OCI-LY7 (cell line): Measurements from ENCODE around the gene ATF6B. TPM values are rescaled to one million over a fixed set of nuclear protein-coding genes. Genes with fewer than 3 reads are reported as not detected.

ENCODE experiments used
- BruUV-seq: library from RNA; stranded (reverse); fragments of 400-500 nt; replicated peaks from 2 replicates; lab custom pipeline; 2021; lab: Mats Ljungman, UMichigan
- CTCF ChIA-PET: fragments of 300-600 bp; sonication (Branson Sonifier 250); formaldehyde crosslinking; loops from one replicate; lab custom pipeline; 2022; ENCODE audit warnings: antibody characterized with exemption; ENCODE audit not compliant: unreplicated experiment; lab: Charles Lee
- POLR2A ChIA-PET: fragments of 300-600 bp; sonication (Branson Sonifier 250); formaldehyde crosslinking; loops from one replicate; lab custom pipeline; 2022; ENCODE audit warnings: antibody characterized with exemption; lab: Charles Lee
- DNase-seq: peaks from one replicate; pipeline ENCODE4 v3.0.0-alpha.2; 2015; ENCODE audit warnings: low spot score
- H2AFZ ChIP-seq: fragments of 200-600 bp; sonication (generic), shearing (Covaris generic); 2 replicates; pipeline ENCODE4 v1.6.1; 2014; ENCODE audit warnings: mild to moderate bottlenecking, antibody characterized with exemption, low read length, moderate library complexity
- H3K27ac ChIP-seq: fragments of 200-600 bp; sonication (generic); 2 replicates; pipeline ENCODE4 v1.5.1; 2014; ENCODE audit warnings: mixed run types, low read depth, mild to moderate bottlenecking, moderate library complexity, low read length, inconsistent platforms; ENCODE audit not compliant: poor library complexity, severe bottlenecking
- H3K36me3 ChIP-seq: fragments of 200-600 bp; sonication (generic); 2 replicates; pipeline ENCODE4 v1.6.1; 2014; ENCODE audit warnings: mild to moderate bottlenecking, antibody characterized with exemption, low read length, moderate library complexity, mixed read lengths; ENCODE audit not compliant: insufficient read depth
- H3K4me1 ChIP-seq: fragments of 200-600 bp; sonication (generic); 2 replicates; pipeline ENCODE4 v1.5.1; 2014; ENCODE audit warnings: mild to moderate bottlenecking, low read length; ENCODE audit not compliant: insufficient read depth, poor library complexity, severe bottlenecking
- H3K4me2 ChIP-seq: fragments of 200-600 bp; sonication (generic); 2 replicates; pipeline ENCODE4 v1.6.1; 2014; ENCODE audit warnings: mild to moderate bottlenecking, low read length
- H3K4me3 ChIP-seq: fragments of 200-600 bp; sonication (generic); 2 replicates; pipeline ENCODE4 v1.5.1; 2014; ENCODE audit warnings: mild to moderate bottlenecking, low read depth, low read length; ENCODE audit not compliant: poor library complexity, severe bottlenecking
- H3K79me2 ChIP-seq: fragments of 200-600 bp; sonication (generic); 2 replicates; pipeline ENCODE4 v1.6.1; 2016; ENCODE audit warnings: low read depth, mild to moderate bottlenecking, low read length, moderate library complexity, mixed read lengths; ENCODE audit not compliant: insufficient read depth
- H3K9me2 ChIP-seq: fragments of 200-600 bp; sonication (generic); 2 replicates; pipeline ENCODE4 v1.6.1; 2016; ENCODE audit warnings: mild to moderate bottlenecking, low read length, mixed read lengths; ENCODE audit not compliant: insufficient read depth
- H3K9me3 ChIP-seq: fragments of 200-600 bp; sonication (generic); 2 replicates; pipeline ENCODE4 v1.6.1; 2014; ENCODE audit warnings: mild to moderate bottlenecking, mixed run types, low read length, mixed read lengths
- H4K20me1 ChIP-seq: fragments of 200-600 bp; sonication (generic); 2 replicates; pipeline ENCODE4 v1.6.1; 2014; ENCODE audit warnings: mild to moderate bottlenecking, antibody characterized with exemption, low read length, moderate library complexity, mixed read lengths; ENCODE audit not compliant: insufficient read depth
- CTCF ChIP-seq: fragments of 200-600 bp; sonication (generic); conservative IDR thresholded peaks from 2 replicates; pipeline ENCODE4 v1.5.1; 2014; ENCODE audit warnings: mild to moderate bottlenecking, antibody characterized with exemption, low read length, moderate library complexity, mixed read lengths
- EZH2phosphoT487 ChIP-seq: fragments of 200-600 bp; sonication (generic); IDR thresholded peaks from 2 replicates; pipeline ENCODE4 v1.6.1; 2018; ENCODE audit warnings: low read depth, borderline replicate concordance, mild to moderate bottlenecking, mixed run types, antibody characterized with exemption, low read length, moderate library complexity, mixed read lengths
- intact Hi-C: fragments of 100-400 bp; cut with micrococcal nuclease; formaldehyde crosslinking; loops from one replicate; pipeline ENCODE4 v1.10.0; 2022; ENCODE audit not compliant: unreplicated experiment
- total RNA-seq, 2 experiments: library from RNA; depleted of rRNA in 1 of 2; stranded (reverse); fragments of >200 nt in 1 of 2; shearing (Covaris generic) in 1 of 2; gene quantifications; 2 replicates each; pipeline ENCODE4 v1.2.3, GENCODE V29; 2014 to 2022

The ATF6B gene
- total RNA-seq, 2 experiments from 2014 or later, result 57.7 to 122 TPM

DNA sequence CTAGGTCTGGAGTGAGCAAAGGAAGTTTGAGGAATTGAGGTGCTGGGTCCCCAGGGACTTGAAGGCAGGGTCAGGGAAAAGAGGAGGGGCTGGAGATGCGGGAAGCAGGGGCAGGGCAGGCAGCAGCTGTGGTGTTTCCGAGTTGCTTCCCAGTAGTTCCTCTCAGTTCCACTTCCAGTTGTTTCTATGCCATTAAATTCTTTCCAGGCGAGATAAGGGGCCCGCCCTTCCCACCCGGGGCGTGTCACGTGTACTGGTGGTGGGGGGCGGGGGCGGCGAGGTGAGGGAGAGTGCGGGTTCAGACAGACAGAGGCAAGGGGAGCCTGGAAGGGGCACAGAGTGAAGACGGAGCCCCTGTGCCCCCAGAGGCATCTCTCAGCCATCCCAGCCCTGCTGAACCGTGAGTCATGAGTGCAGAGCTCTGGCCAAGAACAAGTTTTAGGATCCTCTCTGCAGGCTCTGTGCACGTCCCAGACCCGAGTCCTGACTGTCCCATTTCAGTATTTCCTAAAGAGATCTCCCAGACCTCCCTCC is 19.9 kb downstream of the ATF6B start:
- ChIA-PET CTCF (no interaction called here), POLR2A (no interaction called here)
- DNase-seq, result no peak
- Histone ChIP-seq H4K20me1 (no peaks in the 10 kb centered on the region; the same call in 1 of the 2 replicates), H3K4me2 (no peak overlapping the region), H2AFZ (no peak overlapping the region), H3K36me3 (no peaks in the 10 kb centered on the region), H3K4me3 (no peak overlapping the region), H3K79me2 (no peaks in the 10 kb centered on the region), H3K27ac (no peak overlapping the region), H3K9me2 (no peaks in the 10 kb centered on the region), H3K9me3 (no peaks in the 10 kb centered on the region), H3K4me1 (no peaks in the 10 kb centered on the region)
- intact Hi-C loops, result no loop called here
- no TSS peak for BruUV-seq
- TF ChIP-seq EZH2phosphoT487 (no peak), CTCF (no peak)

DNA sequence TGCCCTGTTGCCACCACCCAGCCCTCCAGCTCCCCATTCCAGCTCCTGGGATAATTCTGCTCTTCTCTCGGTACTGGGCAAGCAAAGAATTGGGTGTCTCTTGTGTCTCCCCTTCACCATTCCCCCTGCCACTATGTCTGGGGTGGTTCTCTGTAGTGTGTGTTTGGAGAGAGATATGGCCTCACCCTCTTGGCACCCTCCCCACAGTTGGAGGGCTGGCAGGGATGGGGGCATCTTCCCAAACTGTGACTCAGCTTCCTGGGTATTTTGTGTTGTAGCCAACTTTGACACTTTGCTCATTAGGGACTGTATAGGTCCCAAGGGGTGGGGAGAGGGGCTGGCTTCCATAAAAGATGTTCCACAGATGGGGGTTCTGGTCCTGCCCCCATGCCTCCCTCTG is 20.6 kb downstream of the ATF6B start:
- H2AFZ ChIP-seq, result no peak overlapping the region
- BruUV-seq, result no TSS peak
- no peak overlapping the region for H3K4me3 ChIP-seq
- H3K27ac ChIP-seq, result no peak overlapping the region
- ChIA-PET POLR2A (no interaction called here), CTCF (no interaction called here)
- TF ChIP-seq CTCF, result no peak
- TF ChIP-seq EZH2phosphoT487, result no peak
- no peaks in the 10 kb centered on the region for H3K79me2 ChIP-seq
- DNase-seq, result no peak
- H3K36me3 ChIP-seq, result no peaks in the 10 kb centered on the region
- H3K9me3 ChIP-seq, result no peaks in the 10 kb centered on the region
- intact Hi-C loops, result no loop called here
- H3K9me2 ChIP-seq, result no peaks in the 10 kb centered on the region
- H3K4me1 ChIP-seq, result no peaks in the 10 kb centered on the region
- H3K4me2 ChIP-seq, result no peak overlapping the region
- no peaks in the 10 kb centered on the region; the same call in 1 of the 2 replicates for H4K20me1 ChIP-seq

DNA sequence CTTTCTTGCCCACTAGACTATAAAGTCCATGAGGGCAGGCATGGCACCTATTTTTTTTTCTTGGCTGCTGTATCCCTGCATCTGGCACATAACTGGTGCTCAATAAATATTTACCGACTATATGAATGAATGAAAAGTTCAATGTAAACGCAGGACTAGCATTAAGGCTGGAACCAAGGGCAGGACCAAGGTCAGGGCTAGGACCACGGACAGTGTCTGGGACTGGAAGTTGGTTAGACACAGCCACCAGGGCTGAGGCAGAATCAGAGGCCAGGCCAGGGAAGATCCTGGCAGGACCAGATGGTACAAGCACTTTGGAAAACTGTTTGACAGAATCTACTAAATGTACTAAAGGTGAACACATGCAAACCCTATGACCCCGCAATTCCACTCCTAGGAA is 22.6 kb downstream of the ATF6B start:
- ChIA-PET CTCF (no interaction called here), POLR2A (no interaction called here)
- Histone ChIP-seq H3K9me3 (no peaks in the 10 kb centered on the region), H3K4me2 (no peak overlapping the region), H3K27ac (no peak overlapping the region), H3K4me3 (no peak overlapping the region), H2AFZ (no peak overlapping the region), H3K79me2 (no peaks in the 10 kb centered on the region), H3K4me1 (no peaks in the 10 kb centered on the region), H3K36me3 (no peaks in the 10 kb centered on the region), H3K9me2 (no peaks in the 10 kb centered on the region), H4K20me1 (no peaks in the 10 kb centered on the region; the same call in 1 of the 2 replicates)
- DNase-seq, result no peak
- intact Hi-C loops, result no loop called here
- TF ChIP-seq CTCF, result no peak
- TF ChIP-seq EZH2phosphoT487, result no peak
- BruUV-seq, result no TSS peak
